Muscle layer of duodenum (tissue), 2 donors: ENCODE data around the gene ZC3HAV1L.
"Not testable (repeated sequence)": the region's sequence is repeated elsewhere in the genome, so short reads cannot be mapped to it uniquely, and the experiment has no call there.

Experiments used
- H3K27ac ChIP-seq: one replicate; pipeline ENCODE4 v1.7.0; 2013; ENCODE audit warnings: mild to moderate bottlenecking, low read length
- H3K27me3 ChIP-seq: one replicate; pipeline ENCODE4 v1.7.0; 2013; ENCODE audit warnings: low read depth, mild to moderate bottlenecking, control low read depth, low read length
- H3K36me3 ChIP-seq, 2 donors: one replicate each; pipeline ENCODE4 v1.7.0; 2013; ENCODE audit warnings: low read length in 2 of 2, control low read depth in 1 of 2, mild to moderate bottlenecking in 1 of 2; ENCODE audit not compliant: insufficient read depth in 2 of 2, control insufficient read depth in 1 of 2
- H3K4me1 ChIP-seq, 2 donors: one replicate each; pipeline ENCODE4 v1.7.0; 2013; ENCODE audit warnings: low read length in 2 of 2, mild to moderate bottlenecking in 2 of 2, control low read depth in 1 of 2, moderate library complexity in 1 of 2; ENCODE audit not compliant: insufficient read depth in 2 of 2, control insufficient read depth in 1 of 2
- H3K4me3 ChIP-seq, 2 donors: one replicate each; pipeline ENCODE4 v1.7.0; 2013; ENCODE audit warnings: low read length in 2 of 2, low read depth in 1 of 2, mild to moderate bottlenecking in 1 of 2
- H3K9me3 ChIP-seq, 2 donors: one replicate each; pipeline ENCODE4 v1.7.0; 2013; ENCODE audit warnings: low read length in 2 of 2, control low read depth in 1 of 2, mild to moderate bottlenecking in 1 of 2; ENCODE audit not compliant: control insufficient read depth in 1 of 2
- donor health status: healthy.

ZC3HAV1L gene

GRCh38 chr7:139035586-139036353 lies at the start of gene ZC3HAV1L:
Gene ZC3HAV1L (minus strand): TSS chr7:139036042. CDS start chr7:139036017, 25 bp downstream.
- H3K9me3 ChIP-seq: no peaks in the 10 kb centered on the region
- H3K4me3 ChIP-seq: peak within 1 kb of the TSS; percentile 48 to 87
- H3K27me3 ChIP-seq: no peaks in the 10 kb centered on the region
- no peaks in the 10 kb centered on the region for H3K36me3 ChIP-seq
- H3K4me1 ChIP-seq: peaks cover 0 to 16% of the 10 kb centered on the region in 2 donors
- no peak within 1 kb of the TSS for H3K27ac ChIP-seq

- no peaks in the 10 kb centered on the region for H3K27me3 ChIP-seq
- H3K27ac ChIP-seq: no peak overlapping the region
- H3K36me3 ChIP-seq: peaks cover 42 to 68% of the 10 kb centered on the region in 2 donors
- H3K4me1 ChIP-seq: peaks cover 0 to 4% of the 10 kb centered on the region in 2 donors
- H3K4me3 ChIP-seq: no peak overlapping the region
- H3K9me3 ChIP-seq: no peaks in the 10 kb centered on the region
These were observed 48.9 kb upstream of the ZC3HAV1L start for GRCh38 chr7:139084709-139085108.

GRCh38 chr7:139081584-139081983 lies 45.7 kb upstream of the ZC3HAV1L start:
- Histone ChIP-seq H3K36me3 (peaks cover 48 to 76% of the 10 kb centered on the region in 2 donors), H3K27ac (no peak overlapping the region), H3K9me3 (no peaks in the 10 kb centered on the region), H3K27me3 (no peaks in the 10 kb centered on the region), H3K4me1 (peaks cover 0 to 4% of the 10 kb centered on the region in 2 donors), H3K4me3 (no peak overlapping the region)

- peaks cover 52 to 78% of the 10 kb centered on the region in 2 donors for H3K36me3 ChIP-seq
- peaks cover 0 to 4% of the 10 kb centered on the region in 2 donors for H3K4me1 ChIP-seq
- no peak overlapping the region for H3K27ac ChIP-seq
- no peak overlapping the region for H3K4me3 ChIP-seq
- H3K27me3 ChIP-seq: no peaks in the 10 kb centered on the region
- no peaks in the 10 kb centered on the region for H3K9me3 ChIP-seq
These were observed 45.1 kb upstream of the ZC3HAV1L start for GRCh38 chr7:139080905-139081304.

GRCh38 chr7:139079861-139080260 lies 44.0 kb upstream of the ZC3HAV1L start:
- Histone ChIP-seq H3K4me3 (no peak overlapping the region), H3K27ac (no peak overlapping the region), H3K27me3 (no peaks in the 10 kb centered on the region), H3K4me1 (peaks cover 0 to 4% of the 10 kb centered on the region in 2 donors), H3K36me3 (peaks cover 54 to 81% of the 10 kb centered on the region in 2 donors), H3K9me3 (no peaks in the 10 kb centered on the region)

GRCh38 chr7:139078911-139079310 lies 43.1 kb upstream of the ZC3HAV1L start:
- no peaks in the 10 kb centered on the region for H3K9me3 ChIP-seq
- peaks cover 52 to 73% of the 10 kb centered on the region in 2 donors for H3K36me3 ChIP-seq
- no peak overlapping the region for H3K4me3 ChIP-seq
- H3K4me1 ChIP-seq: peaks cover 0 to 4% of the 10 kb centered on the region in 2 donors
- H3K27me3 ChIP-seq: no peaks in the 10 kb centered on the region
- no peak overlapping the region for H3K27ac ChIP-seq

- Histone ChIP-seq H3K27ac (no peak overlapping the region), H3K36me3 (peaks cover 49 to 73% of the 10 kb centered on the region in 2 donors)
These were observed 42.6 kb upstream of the ZC3HAV1L start for GRCh38 chr7:139078399-139078798.

GRCh38 chr7:139077706-139078105 lies 41.9 kb upstream of the ZC3HAV1L start:
- H3K27ac ChIP-seq, H3K4me3 ChIP-seq, H3K4me1 ChIP-seq, H3K27me3 ChIP-seq, H3K9me3 ChIP-seq: not testable (repeated sequence)
- peaks cover 45 to 69% of the 10 kb centered on the region in 2 donors for H3K36me3 ChIP-seq

More at GRCh38 chr7:139078399-139078798, 42.6 kb upstream of the ZC3HAV1L start:
- H3K4me1 ChIP-seq: peaks cover 0 to 4% of the 10 kb centered on the region in 2 donors
- no peaks in the 10 kb centered on the region for H3K9me3 ChIP-seq
- no peaks in the 10 kb centered on the region for H3K27me3 ChIP-seq
- H3K4me3 ChIP-seq: no peak overlapping the region

GRCh38 chr7:139075871-139076686 lies 40.2 kb upstream of the ZC3HAV1L start:
- peaks cover 52 to 77% of the 10 kb centered on the region in 2 donors for H3K36me3 ChIP-seq

GRCh38 chr7:139075031-139075652 lies 39.3 kb upstream of the ZC3HAV1L start:
- H3K27me3 ChIP-seq: no peaks in the 10 kb centered on the region
- no peaks in the 10 kb centered on the region for H3K9me3 ChIP-seq
- H3K36me3 ChIP-seq: peaks cover 43 to 72% of the 10 kb centered on the region in 2 donors
- no peaks in the 10 kb centered on the region for H3K4me1 ChIP-seq
- no peak overlapping the region for H3K27ac ChIP-seq
- H3K4me3 ChIP-seq: no peak overlapping the region

More at GRCh38 chr7:139075871-139076686, 40.2 kb upstream of the ZC3HAV1L start:
- H3K4me1 ChIP-seq: peaks cover 0 to 4% of the 10 kb centered on the region in 2 donors
- H3K27me3 ChIP-seq: no peaks in the 10 kb centered on the region
- no peak overlapping the region for H3K4me3 ChIP-seq
- H3K27ac ChIP-seq: no peak overlapping the region
- no peaks in the 10 kb centered on the region for H3K9me3 ChIP-seq

GRCh38 chr7:139072796-139073195 lies 37.0 kb upstream of the ZC3HAV1L start:
- Histone ChIP-seq H3K27ac (no peak overlapping the region), H3K4me3 (no peak overlapping the region), H3K36me3 (peaks cover 43 to 66% of the 10 kb centered on the region in 2 donors)

More at GRCh38 chr7:139072796-139073195, 37.0 kb upstream of the ZC3HAV1L start:
- H3K4me1 ChIP-seq: no peaks in the 10 kb centered on the region
- no peaks in the 10 kb centered on the region for H3K27me3 ChIP-seq
- H3K9me3 ChIP-seq: no peaks in the 10 kb centered on the region
